HEK293T (cell line): ENCODE results near the gene TSNAXIP1.

Experiments used
- FOXA1 ChIP-seq: fragments of 450-650 bp; IDR thresholded peaks from 2 replicates; pipeline ENCODE4 v1.6.1; 2016; ENCODE audit warnings: mild to moderate bottlenecking
- NFRKB ChIP-seq: fragments of 450-650 bp; IDR thresholded peaks from 2 replicates; pipeline ENCODE4 v1.6.1; 2016; ENCODE audit warnings: mild to moderate bottlenecking, moderate library complexity
- PKNOX1 ChIP-seq: fragments of 450-650 bp; IDR thresholded peaks from 2 replicates; pipeline ENCODE4 v1.6.1; 2016
- SP1 ChIP-seq: fragments of 450-650 bp; IDR thresholded peaks from 2 replicates; pipeline ENCODE4 v1.6.1; 2017
- SUZ12 ChIP-seq: fragments of 450-650 bp; IDR thresholded peaks from 2 replicates; pipeline ENCODE4 v1.6.1; 2016; ENCODE audit warnings: mild to moderate bottlenecking
- TARDBP ChIP-seq: fragments of 450-650 bp; IDR thresholded peaks from 2 replicates; pipeline ENCODE4 v1.6.1; 2016
- ZNF384 ChIP-seq: fragments of 450-650 bp; IDR thresholded peaks from 2 replicates; pipeline ENCODE4 v1.6.1; 2016

DNA sequence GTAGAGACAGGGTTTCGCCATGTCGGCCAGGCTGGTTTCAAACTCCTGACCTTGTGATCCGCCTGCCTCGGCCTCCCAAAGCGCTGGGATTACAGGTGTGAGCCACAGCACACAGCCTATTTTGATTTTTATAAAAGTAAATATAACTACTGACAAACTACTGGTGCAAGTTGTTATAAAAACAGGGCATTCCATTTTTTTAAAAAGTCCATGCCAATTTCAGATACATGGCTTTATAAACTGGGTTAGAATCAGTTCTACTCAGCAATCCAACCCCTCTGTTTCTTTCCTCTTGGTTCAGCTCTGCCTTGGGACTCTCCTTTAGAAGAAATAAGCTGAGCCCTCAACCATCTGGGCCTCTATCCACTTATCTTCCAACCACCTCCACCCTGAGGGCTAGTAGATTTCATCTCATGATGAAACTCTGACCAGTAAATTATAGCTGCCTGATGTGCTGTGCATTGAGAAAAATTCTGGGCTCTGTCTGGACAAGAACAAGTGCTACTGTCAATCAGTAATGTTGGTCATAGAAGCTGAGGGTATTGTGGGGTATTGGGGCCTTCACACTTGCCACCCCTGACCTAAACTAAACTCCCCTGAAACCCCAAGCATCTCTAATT lies 10.5 kb upstream of the TSNAXIP1 start:
- TF ChIP-seq PKNOX1 (no peak), SP1 (no peak), ZNF384 (no peak), NFRKB (no peak), SUZ12 (no peak), TARDBP (no peak), FOXA1 (no peak)
